Osteoblast (primary cell): ENCODE measurements around the gene ROBO2. TPM values are rescaled to one million over a fixed set of nuclear protein-coding genes. Genes with fewer than 3 reads are reported as not detected.

Source experiments
- DNase-seq: peaks from one replicate; pipeline ENCODE4 v3.0.0; 2011; ENCODE audit warnings: low spot score, mixed read lengths; ENCODE audit not compliant: insufficient read length; ENCODE audit errors: missing footprints
- H2AFZ ChIP-seq: 2 replicates; pipeline ENCODE4 v1.6.0; 2011; ENCODE audit warnings: mild to moderate bottlenecking, low read length
- H3K27ac ChIP-seq: 2 replicates; pipeline ENCODE4 v1.5.1; 2011; ENCODE audit warnings: mild to moderate bottlenecking, low read depth, low read length, moderate library complexity
- H3K27me3 ChIP-seq: 2 replicates; pipeline ENCODE4 v1.6.0; 2012; ENCODE audit warnings: mild to moderate bottlenecking, control low read depth, inconsistent platforms, low read length, moderate library complexity; ENCODE audit not compliant: insufficient read depth
- H3K36me3 ChIP-seq: 2 replicates; pipeline ENCODE4 v1.5.1; 2011; ENCODE audit warnings: mild to moderate bottlenecking, low read length, control low read depth, moderate library complexity; ENCODE audit not compliant: insufficient read depth
- H3K4me1 ChIP-seq: 2 replicates; pipeline ENCODE4 v1.5.1; 2011; ENCODE audit warnings: mild to moderate bottlenecking, low read length, control low read depth, moderate library complexity; ENCODE audit not compliant: insufficient read depth
- H3K4me2 ChIP-seq: 2 replicates; pipeline ENCODE4 v1.6.0; 2011; ENCODE audit warnings: mild to moderate bottlenecking, low read length; ENCODE audit not compliant: insufficient read depth
- H3K4me3 ChIP-seq: fragments of 200-600 bp; sonication (generic); 3 replicates; pipeline ENCODE4 v1.5.1; 2012; ENCODE audit warnings: mild to moderate bottlenecking, low read length, inconsistent platforms; ENCODE audit not compliant: insufficient read depth
- H3K79me2 ChIP-seq: 2 replicates; pipeline ENCODE4 v1.6.0; 2012; ENCODE audit warnings: mild to moderate bottlenecking, low read length, control low read depth, inconsistent platforms; ENCODE audit not compliant: insufficient read depth
- H3K9me3 ChIP-seq: 2 replicates; pipeline ENCODE4 v1.5.1; 2011; ENCODE audit warnings: low read depth, low read length, control low read depth
- H4K20me1 ChIP-seq: 2 replicates; pipeline ENCODE4 v1.6.0; 2012; ENCODE audit warnings: mild to moderate bottlenecking, low read length, control low read depth; ENCODE audit not compliant: insufficient read depth
- CTCF ChIP-seq: IDR thresholded peaks from 2 replicates; pipeline ENCODE4 v1.5.1; 2011; ENCODE audit warnings: mild to moderate bottlenecking, low read depth, low read length, moderate library complexity; ENCODE audit errors: extremely low read depth
- total RNA-seq: library from RNA; depleted of rRNA; stranded (reverse); fragments of >200 nt; gene quantifications from 2 replicates; pipeline ENCODE4 v1.2.3, GENCODE V29; 2012

The ROBO2 gene
- total RNA-seq, 1 donor = 0.36 TPM

GRCh38 chr3:77541203-77541922 is 501.5 kb downstream of the ROBO2 start:
- no peak overlapping the region for H3K27ac ChIP-seq
- no peaks in the 10 kb centered on the region for H4K20me1 ChIP-seq
- no peak for TF ChIP-seq CTCF
- H2AFZ ChIP-seq = no peak overlapping the region
- DNase-seq = no peak
- H3K9me3 ChIP-seq = peaks cover 2% of the 10 kb centered on the region
- no peaks in the 10 kb centered on the region for H3K27me3 ChIP-seq
- H3K4me1 ChIP-seq = no peaks in the 10 kb centered on the region
- H3K79me2 ChIP-seq = no peaks in the 10 kb centered on the region
- H3K4me2 ChIP-seq = no peak overlapping the region
- H3K36me3 ChIP-seq = no peaks in the 10 kb centered on the region
- H3K4me3 ChIP-seq = no peak overlapping the region

GRCh38 chr3:77546246-77546645 is 506.3 kb downstream of the ROBO2 start:
- no peaks in the 10 kb centered on the region for H3K79me2 ChIP-seq
- H3K27ac ChIP-seq = no peak overlapping the region
- H3K4me2 ChIP-seq = no peak overlapping the region
- no peaks in the 10 kb centered on the region for H3K9me3 ChIP-seq
- H3K4me1 ChIP-seq = no peaks in the 10 kb centered on the region
- H3K27me3 ChIP-seq = no peaks in the 10 kb centered on the region
- TF ChIP-seq CTCF = no peak
- no peaks in the 10 kb centered on the region for H3K36me3 ChIP-seq
- DNase-seq = no peak
- H2AFZ ChIP-seq = no peak overlapping the region
- no peaks in the 10 kb centered on the region for H4K20me1 ChIP-seq
- H3K4me3 ChIP-seq = no peak overlapping the region

GRCh38 chr3:77549034-77549433 is 509.1 kb downstream of the ROBO2 start:
- Histone ChIP-seq H3K4me3 (no peak overlapping the region), H3K79me2 (no peaks in the 10 kb centered on the region), H3K27ac (no peak overlapping the region), H2AFZ (no peak overlapping the region), H3K36me3 (no peaks in the 10 kb centered on the region), H4K20me1 (no peaks in the 10 kb centered on the region), H3K4me2 (no peak overlapping the region), H3K27me3 (no peaks in the 10 kb centered on the region), H3K9me3 (peaks cover 3% of the 10 kb centered on the region), H3K4me1 (no peaks in the 10 kb centered on the region)
- no peak for DNase-seq
- TF ChIP-seq CTCF = no peak

- Histone ChIP-seq H3K4me1 (no peaks in the 10 kb centered on the region), H3K27me3 (no peaks in the 10 kb centered on the region), H2AFZ (no peak overlapping the region), H3K9me3 (peaks cover 3% of the 10 kb centered on the region), H3K4me2 (no peak overlapping the region), H3K79me2 (no peaks in the 10 kb centered on the region), H3K27ac (no peak overlapping the region), H4K20me1 (no peaks in the 10 kb centered on the region), H3K36me3 (no peaks in the 10 kb centered on the region), H3K4me3 (no peak overlapping the region)
- DNase-seq = no peak
- no peak for TF ChIP-seq CTCF
These were observed 513.3 kb downstream of the ROBO2 start for GRCh38 chr3:77553240-77553639.
